ENCODE measurements around the gene ID1.
"Not testable (repeated sequence)": the region's sequence is repeated elsewhere in the genome, so short reads cannot be mapped to it uniquely, and the experiment has no call there.

ID1 gene

DNA sequence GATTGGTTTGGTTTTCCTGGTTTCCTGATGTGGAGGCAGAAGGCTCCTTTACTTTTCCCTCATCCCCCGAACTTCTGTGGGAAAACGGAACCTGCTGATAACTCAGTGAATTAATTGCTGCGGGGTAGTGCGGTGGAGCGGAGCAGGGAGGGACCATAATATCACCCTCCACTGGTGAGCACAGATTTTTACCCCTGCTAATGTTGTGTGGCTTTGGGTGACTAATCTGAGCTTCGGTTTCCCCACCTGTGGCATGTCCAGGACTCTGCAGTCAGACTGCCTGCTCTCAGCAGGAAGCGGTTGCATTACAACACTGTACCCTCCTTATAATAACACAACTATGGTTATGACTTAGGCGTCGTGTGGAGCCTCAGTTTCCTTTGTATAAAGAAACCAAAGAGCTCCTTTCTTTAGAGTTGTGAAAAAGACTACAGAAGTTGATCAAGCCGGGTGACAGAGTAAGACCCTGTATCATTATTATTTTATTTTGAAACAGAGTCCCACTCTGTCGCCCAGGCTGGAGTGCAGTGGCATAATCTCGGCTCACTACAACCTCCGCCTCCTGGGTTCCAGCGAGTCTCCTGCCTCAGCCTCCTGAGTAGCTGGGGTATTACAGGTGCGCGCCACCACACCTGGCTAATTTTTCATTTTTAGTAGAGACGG lies 2.2 kb upstream of the ID1 start:
- peak; percentile 72 for DNase-seq

DNA sequence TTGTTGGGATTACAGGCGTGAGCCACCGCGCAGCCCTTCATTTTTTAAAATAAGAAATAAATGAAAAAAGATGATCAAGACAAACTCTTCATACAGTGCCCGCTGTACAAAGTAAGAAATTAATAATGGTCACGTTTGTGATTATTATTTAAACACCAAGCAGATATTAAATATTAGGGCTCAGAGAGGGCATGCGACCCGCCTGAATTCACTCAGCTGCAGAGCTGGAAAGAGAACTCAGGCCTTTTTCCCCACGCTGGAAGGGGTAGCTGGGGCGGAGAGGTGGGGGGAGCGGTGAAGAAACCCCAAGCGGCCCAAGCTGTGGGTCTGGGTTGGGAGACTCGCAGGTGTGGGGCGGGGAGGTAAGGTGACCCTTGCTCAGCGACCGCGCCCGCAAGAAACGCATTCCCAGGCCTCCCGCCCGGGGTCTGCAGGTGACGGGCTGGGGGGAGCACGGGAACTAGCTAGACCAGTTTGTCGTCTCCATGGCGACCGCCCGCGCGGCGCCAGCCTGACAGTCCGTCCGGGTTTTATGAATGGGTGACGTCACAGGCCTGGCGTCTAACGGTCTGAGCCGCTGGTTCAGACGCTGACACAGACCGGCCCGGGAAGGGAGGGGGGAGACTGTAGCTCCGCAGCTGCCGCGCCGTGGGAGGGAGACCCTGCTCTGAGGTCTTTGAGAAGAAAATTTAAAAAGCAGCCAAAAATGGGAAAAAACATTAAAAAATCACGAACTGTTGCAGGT lies 1.1 kb upstream of the ID1 start:
- DNase-seq: peak; percentile 87

DNA sequence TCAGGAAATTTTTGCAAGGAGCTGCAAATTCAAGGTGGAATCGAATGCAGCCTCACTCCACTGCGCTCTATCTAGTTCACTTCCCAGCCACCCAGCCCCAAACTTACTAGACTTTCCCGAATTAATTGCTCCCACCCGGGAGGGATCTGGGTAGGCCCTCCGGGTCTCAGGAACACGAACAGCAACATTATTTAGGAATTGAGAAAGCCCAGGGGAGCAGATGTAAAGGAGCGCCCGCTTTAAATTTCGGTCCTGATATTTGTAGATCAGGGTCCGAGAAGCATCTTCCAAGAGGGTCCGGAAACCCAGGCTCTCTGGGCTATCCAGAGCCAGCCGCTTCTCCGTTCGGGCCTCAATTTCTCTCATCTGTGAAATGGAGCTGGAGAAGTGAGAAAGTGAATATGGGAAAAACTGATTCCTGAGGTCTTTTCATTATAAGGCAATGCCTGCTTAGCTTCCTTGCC lies 490 bp upstream of the ID1 start:
- no peak for DNase-seq

DNA sequence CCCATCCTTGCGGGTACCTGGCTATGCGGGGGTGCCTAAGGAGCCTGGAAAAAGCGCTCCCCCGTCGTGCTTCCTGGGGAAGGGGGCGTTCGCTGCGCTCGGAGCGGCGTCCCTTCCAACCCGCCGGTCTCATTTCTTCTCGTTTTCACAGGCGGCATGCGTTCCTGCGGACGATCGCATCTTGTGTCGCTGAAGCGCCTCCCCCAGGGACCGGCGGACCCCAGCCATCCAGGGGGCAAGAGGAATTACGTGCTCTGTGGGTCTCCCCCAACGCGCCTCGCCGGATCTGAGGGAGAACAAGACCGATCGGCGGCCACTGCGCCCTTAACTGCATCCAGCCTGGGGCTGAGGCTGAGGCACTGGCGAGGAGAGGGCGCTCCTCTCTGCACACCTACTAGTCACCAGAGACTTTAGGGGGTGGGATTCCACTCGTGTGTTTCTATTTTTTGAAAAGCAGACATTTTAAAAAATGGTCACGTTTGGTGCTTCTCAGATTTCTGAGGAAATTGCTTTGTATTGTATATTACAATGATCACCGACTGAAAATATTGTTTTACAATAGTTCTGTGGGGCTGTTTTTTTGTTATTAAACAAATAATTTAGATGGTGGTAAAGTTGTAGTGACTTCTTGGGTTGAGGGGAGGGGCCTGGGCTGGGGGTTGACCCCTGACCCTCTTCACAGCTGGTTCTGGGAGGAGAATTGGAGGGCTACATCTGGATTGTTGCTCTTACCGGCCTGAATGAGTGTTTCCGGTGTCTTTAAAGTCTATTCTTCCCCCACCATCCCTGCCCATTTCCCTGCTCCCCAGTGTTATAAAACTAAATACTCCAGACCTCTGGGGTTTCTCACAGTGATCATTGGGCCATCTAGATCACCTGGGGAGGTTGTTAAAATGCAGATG lies 1.1 kb downstream of the ID1 start:
- DNase-seq: no peak

- DNase-seq: no peak
These were observed 1.9 kb downstream of the ID1 start for GRCh38 chr20:31606804-31607639.

- DNase-seq: no peak
These were observed 2.7 kb downstream of the ID1 start for GRCh38 chr20:31607640-31608250.

- DNase-seq: no peak
These were observed 3.3 kb downstream of the ID1 start for GRCh38 chr20:31608251-31608945.

DNA sequence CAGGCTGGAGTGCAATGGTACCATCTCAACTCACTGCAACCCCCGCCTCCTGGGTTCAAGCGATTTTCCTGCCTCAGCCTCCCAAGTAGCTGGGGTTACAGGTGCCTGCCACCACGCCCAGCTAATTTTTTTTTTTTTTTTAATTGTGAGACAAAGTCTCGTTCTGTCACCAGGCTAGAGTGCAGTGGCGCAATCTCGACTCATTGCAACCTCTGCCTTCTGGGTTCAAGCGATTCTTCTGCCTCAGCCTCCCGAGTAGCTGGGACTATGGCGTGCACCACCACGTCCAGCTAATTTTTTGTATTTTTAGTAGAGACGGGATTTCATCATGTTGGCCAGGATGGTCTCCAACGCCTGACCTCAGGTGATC lies 7.2 kb downstream of the ID1 start:
- not testable (repeated sequence) for DNase-seq

DNA sequence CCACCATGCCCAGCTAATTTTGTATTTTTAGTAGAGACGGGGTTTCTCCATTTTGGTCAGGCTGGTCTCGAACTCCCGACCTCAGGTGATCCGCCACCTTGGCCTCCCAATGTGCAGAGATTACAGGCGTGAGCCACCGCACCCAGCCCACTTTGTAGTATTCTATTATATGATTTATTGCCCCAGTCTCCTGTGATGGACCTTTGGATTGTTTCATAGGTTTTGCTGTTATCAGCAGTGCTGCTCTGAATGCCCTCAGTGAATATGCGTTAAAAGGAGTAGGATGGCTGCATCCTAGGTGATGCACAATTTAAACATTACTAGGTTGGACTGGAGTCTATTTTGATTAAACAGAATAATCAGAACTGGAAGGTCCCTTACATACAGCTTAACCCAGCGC lies 10.3 kb downstream of the ID1 start:
- DNase-seq: no peak

DNA sequence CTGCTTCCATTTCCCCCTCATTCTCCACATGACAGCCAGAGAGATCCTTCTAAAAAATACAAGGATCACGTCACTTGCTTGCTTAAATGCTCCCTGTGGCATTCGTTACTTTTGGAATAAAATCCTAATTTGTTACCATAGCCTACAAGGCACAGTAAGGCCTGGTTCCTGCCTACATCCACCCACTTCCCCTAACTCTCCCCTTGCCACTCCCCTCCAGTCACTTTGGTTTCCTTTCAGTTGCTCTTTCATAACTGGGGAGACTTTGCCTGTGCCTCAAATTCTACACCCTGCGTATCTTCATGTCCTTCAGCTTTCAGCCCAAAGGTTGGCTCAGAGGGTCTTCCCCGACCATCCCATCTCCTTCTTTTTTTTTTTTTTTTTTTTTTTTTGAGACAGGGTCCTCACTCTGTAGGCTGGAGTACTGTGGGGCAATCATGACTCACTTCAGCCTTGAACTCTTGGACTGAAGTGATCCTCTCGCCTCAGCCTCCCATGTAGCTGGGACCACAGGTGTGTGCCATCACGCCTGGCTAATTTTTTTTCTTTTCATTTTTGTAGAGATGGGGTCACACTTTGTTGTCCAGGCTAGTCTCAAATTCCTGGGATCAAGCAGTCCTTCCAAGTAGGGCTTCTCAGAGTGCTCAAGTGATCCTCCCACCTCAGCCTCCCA lies 12.5 kb downstream of the ID1 start:
- no peak for DNase-seq

DNA sequence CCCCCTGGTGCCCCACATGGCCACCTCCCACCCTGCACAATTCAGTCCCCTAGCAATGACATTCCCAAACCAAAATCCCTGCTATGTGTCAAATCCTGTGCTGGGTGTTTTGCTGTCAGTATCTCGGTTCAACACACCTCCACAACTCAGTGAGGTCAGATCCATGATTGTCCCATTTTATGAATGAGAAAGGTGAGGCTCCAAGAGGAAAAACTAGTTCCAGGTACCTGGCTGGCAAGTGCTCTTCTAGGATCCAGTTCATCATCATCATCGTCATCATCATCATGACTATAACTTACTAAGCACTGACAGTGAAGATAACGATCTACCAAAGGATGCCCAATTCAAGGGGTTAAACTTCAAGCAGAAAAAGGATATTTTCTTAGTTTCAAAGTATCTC lies 15.2 kb downstream of the ID1 start:
- DNase-seq: no peak

GRCh38 chr20:31623123-31623505 lies 18.0 kb downstream of the ID1 start:
- DNase-seq: not testable (repeated sequence)

DNA sequence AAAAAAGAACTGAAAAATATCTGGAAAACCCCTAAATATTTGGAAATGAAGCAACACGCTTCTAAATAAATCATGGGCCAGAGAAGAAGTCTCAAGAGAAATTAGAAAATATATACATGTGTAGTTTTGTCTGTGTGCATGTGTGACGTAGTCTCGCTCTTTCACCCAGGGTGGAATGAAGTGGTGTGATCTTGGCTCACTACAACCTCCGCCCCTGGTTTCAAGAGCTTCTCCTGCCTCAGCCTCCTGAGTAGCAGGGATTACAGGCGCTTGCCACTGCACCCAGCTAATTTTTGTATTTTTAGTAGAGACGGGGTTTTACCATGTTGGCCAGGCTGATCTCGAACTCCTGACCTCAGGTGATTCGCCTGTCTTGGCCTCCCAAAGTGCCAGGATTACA lies 21.4 kb downstream of the ID1 start:
- DNase-seq: not testable (repeated sequence)

- not testable (repeated sequence) for DNase-seq
These were observed 23.0 kb downstream of the ID1 start for GRCh38 chr20:31628057-31628456.

DNA sequence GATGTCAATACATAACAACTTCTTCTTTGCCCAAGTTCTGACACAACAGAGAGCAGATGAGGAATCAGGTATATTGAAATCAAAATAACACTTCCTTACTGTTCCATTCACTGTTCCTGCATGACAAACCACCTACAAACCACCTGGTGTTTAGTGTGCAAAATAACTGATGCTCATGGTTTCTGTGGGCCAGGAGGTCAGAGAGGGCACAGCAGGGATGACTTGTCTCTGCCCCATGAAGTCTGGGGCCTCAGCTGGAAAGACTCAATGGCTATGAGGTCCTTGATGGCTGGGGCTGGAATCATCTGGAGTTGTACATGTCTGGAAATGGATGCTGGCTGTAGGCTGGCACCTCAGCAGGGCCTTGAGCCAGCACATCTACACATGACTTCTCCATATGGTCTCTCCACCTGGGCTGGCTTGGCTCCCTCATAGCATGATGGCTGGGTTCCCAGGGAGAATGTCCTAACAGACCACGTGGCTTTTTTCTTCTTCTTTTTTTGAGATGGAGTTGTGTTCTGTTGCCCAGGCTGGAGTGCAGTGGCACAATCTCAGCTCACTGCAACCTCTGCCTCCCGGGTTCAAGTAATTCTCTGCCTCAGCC lies 25.2 kb downstream of the ID1 start:
- no peak for DNase-seq

DNA sequence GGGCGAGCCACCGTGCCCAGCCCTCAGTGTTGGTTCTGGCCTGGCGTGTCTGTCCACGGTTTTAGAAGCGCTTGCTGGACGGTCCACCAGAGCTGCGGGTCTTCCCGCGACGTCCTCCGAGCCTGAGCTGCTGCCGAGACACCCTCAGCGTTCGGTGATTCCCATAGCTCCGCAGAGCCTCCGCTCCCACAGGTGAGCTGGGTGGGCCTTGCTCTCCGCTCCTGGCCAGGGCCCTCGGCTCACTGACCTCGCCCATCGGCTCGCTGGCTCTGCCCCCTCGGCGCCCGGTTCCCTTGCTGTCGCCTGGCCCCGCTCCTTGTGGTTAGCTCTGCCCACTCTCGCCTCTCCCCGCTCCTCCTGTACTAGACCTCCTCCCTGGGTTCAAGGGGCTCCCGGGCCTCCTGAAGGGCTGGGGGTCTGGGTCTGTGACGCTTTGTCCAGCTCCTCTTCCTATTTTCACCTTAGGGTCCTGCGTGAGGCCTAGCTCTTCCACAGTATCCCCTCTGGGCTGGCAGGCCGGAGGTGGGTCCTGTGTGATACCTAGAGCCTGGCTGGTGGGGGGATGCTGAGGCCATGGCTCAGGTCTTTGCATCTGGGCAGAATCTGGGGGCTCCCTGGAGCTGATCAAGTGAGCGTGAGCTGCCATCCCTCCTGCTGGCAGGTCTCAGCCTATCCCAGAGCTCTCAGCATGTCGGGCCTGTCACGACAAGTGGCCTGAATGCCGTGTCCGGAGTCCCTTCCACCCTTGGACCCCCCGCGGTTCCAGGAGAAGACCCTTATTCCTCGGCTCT lies 27.7 kb downstream of the ID1 start:
- DNase-seq: no peak

GRCh38 chr20:31633339-31633914 lies 28.3 kb downstream of the ID1 start:
- DNase-seq: no peak

- no peak for DNase-seq
These were observed 32.6 kb downstream of the ID1 start, which contains the start of gene COX4I2 for GRCh38 chr20:31637660-31638059. COX4I2 (plus strand) TSS chr20:31637912; CDS start chr20:31639018, 1,106 bp downstream.

GRCh38 chr20:31638317-31638716 lies 33.2 kb downstream of the ID1 start:
- no peak for DNase-seq
